SK-N-MC (cell line): ENCODE results near the gene PLXDC1.

Experiments used
- EZH2 ChIP-seq: fragments of 200-600 bp; sonication (generic); IDR thresholded peaks from one replicate; pipeline ENCODE4 v1.6.1; 2017; ENCODE audit warnings: antibody characterized with exemption
- POLR2AphosphoS5 ChIP-seq: IDR thresholded peaks from 2 replicates; pipeline ENCODE4 v1.6.1; 2012; ENCODE audit warnings: mild to moderate bottlenecking, low read depth, low read length, borderline replicate concordance

DNA sequence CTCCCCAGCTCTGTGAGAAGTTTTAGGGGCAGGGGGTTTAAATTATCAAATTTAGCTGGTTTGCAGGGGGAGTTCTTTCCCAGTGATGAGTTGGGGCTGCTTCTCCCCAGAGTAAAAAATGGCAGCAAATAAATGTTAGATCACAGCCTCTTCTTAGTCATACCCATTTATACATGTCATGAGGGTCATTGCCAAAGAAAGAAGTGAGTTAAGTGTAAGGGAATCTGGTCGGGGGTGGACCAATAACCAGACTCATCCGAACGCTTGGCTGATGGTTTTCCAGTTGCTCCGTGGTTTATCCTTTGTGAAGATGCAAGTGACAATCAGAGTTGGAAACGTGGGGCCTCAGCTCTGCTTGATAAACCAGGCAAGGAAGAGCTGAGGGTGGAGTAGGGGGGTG lies 87.1 kb downstream of the PLXDC1 start:
- TF ChIP-seq POLR2AphosphoS5 (no peak), EZH2 (no peak)
